Measurements from ENCODE around the gene AOC3. TPM values are rescaled to one million over a fixed set of nuclear protein-coding genes. Genes with fewer than 3 reads are reported as not detected.

The AOC3 gene
- total and polyA plus RNA-seq, 2 of the 4 experiments (the other 2 are of a cell fraction), result 0.17 TPM; not detected in 1

DNA sequence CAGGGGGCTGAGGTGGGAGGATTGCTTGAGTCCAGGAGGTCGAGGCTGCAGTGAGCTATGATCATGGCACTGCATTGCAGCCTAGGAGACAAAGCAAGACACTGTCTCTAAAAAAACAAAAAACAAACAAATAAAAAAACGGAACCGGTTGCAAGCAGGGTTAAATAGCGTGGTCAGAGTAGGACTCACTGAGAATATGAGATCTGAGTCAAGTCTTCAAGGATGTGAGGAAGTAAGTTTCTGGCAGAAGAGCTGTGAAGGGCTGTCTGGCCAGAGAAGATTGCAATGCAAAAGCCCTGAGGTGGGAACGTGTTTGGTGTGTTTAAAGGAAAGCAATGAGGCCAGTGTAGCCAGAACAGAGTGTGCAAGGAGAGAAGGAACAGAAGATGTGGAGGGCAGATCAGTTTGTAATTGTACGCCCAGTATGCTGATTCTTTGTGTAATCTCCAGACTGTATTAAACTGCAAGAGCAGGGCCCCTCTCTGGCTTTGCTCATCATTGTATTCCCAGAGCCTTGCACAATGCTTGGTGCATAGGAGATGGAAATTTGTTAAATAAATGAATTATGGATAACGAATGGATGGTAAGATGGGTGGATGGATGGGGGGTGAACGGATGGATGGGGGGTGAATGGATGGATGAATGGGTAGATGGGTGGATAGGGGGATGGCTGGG, 55.9 kb downstream of the AOC3 start:
- DNase-seq, result no peak
- H2BK15ac ChIP-seq (ENCODE audit: low read depth, low read length), result no peak overlapping the region; the same call in 2 of the 3 replicates
- no peak overlapping the region for H3K4ac ChIP-seq (ENCODE audit: low read depth, low read length)
- no peak overlapping the region for H3K23ac ChIP-seq (ENCODE audit: low read depth, low read length)
- H4K5ac ChIP-seq (ENCODE audit: low read depth, low read length), result no peak overlapping the region
- no peak overlapping the region for H4K91ac ChIP-seq (ENCODE audit: insufficient read depth, low read depth, low read length)
- peaks cover 42% of the 10 kb centered on the region for H3K27me3 ChIP-seq (ENCODE audit: control insufficient read depth, insufficient read depth, low read length)
- H4K20me1 ChIP-seq (ENCODE audit: insufficient read depth, low read length), result no peaks in the 10 kb centered on the region; the same call in 1 of the 2 replicates
- TF ChIP-seq FOS (IDR thresholded peaks at IDR 0.05; ENCODE audit: low read depth, low read length) (no peak), NFE2L2 (IDR thresholded peaks at IDR 0.05; ENCODE audit: low read depth, low read length) (no peak)
- no peaks in the 10 kb centered on the region for H3K36me3 ChIP-seq (ENCODE audit: control insufficient read depth, insufficient read depth, low read length)
- CTCF ChIA-PET, result no interaction called here
- no peak overlapping the region for H2AK9ac ChIP-seq (replicated peaks; ENCODE audit: low read depth, low read length, poor library complexity)
- dilution Hi-C loops (cut with HindIII; ENCODE audit: low sequenced_read_pairs, unreplicated experiment), result no loop called here
- H4K8ac ChIP-seq (ENCODE audit: low read depth in 2 of 2, low read length in 2 of 2), result no peak overlapping the region
- H3K79me1 ChIP-seq (ENCODE audit: low read depth in 1 of 2, low read length in 2 of 2), result no peaks in the 10 kb centered on the region
- no peak for ATAC-seq (ENCODE audit: low read depth)
- no peak overlapping the region for H3K4me2 ChIP-seq (ENCODE audit: low read depth, low read length)
- H2BK120ac ChIP-seq (ENCODE audit: low read depth, low read length), result no peak overlapping the region
- no peak overlapping the region for H2AFZ ChIP-seq (replicated peaks; ENCODE audit: low read length, poor library complexity)
- no peak overlapping the region for H2BK5ac ChIP-seq (ENCODE audit: low read depth, low read length, poor library complexity, severe bottlenecking)
- in situ Hi-C loops (cut with MboI; ENCODE audit: low sequenced_read_pairs), result no loop called here
- BruUV-seq (replicated peaks), result no TSS peak
- no peak overlapping the region for H3K9ac ChIP-seq (ENCODE audit: low read depth, low read length)
- intact Hi-C loops (cut with micrococcal nuclease), result no loop called here
- H3K4me3 ChIP-seq (ENCODE audit: insufficient read depth, low read depth, low read length), result no peak overlapping the region
- H3K9me1 ChIP-seq (ENCODE audit: insufficient read depth, low read length), result 0 out of 2 replicates have a peak, but pooled peaks cover 2% of the 10 kb centered on the region
- H3K14ac ChIP-seq (replicated peaks; ENCODE audit: low read depth, low read length), result no peak overlapping the region
- no peak overlapping the region for H2BK20ac ChIP-seq (ENCODE audit: low read depth, low read length)
- H3K4me1 ChIP-seq (ENCODE audit: control insufficient read depth, insufficient read depth, low read length), result peaks cover 3% of the 10 kb centered on the region; the same call in 1 of the 2 replicates
- no peak overlapping the region for H3K18ac ChIP-seq (ENCODE audit: low read depth, low read length)
- 0 out of 2 replicates have a peak, but pooled peaks cover 2% of the 10 kb centered on the region for H3K9me3 ChIP-seq (ENCODE audit: control insufficient read depth, insufficient read depth, low read length)
- no peak overlapping the region for H3K56ac ChIP-seq (ENCODE audit: extremely low read depth, insufficient read depth, low read length)
- WGBS, 2 experiments (ENCODE audit: extremely low coverage in 2 of 2, insufficient read length in 1 of 2), result 51 to 97% methylated on average over 2 of the region's 8 CpGs
- POLR2A ChIA-PET (ENCODE audit: unreplicated experiment), result no interaction called here
- H2AK5ac ChIP-seq (ENCODE audit: low read depth, low read length), result no peak overlapping the region
- H3K27ac ChIP-seq (ENCODE audit: insufficient read depth, low read length), result no peak overlapping the region

Small RNA genes within 50 kb of the gene (microRNA-seq; reads per million reads assigned to microRNA genes)
- gene MIR6781 (ENCODE audit: insufficient read depth in 1 of 2, insufficient read length in 1 of 2, unreplicated experiment in 1 of 2) (0 to 0.73 reads per million in 2 experiments), gene RNU6-287P (ENCODE audit: insufficient read depth, insufficient read length) (not detected)

Small RNA genes within 50 kb of the gene (small RNA-seq; reads per million reads assigned to genes)
- gene MIR6781, result 0 reads per million in 5 experiments
- 0 reads per million in 5 experiments for gene RNU6-287P

Other genes starting within 250 kb of the AOC3 start
- 44.1 and 47.2 TPM in 2 replicates for gene RETREG3, start 241.8 kb upstream of the AOC3 start, total RNA-seq (2012; rRNA removed)
- 18.1 and 24.4 TPM in 2 replicates for gene RETREG3, start 241.8 kb upstream of the AOC3 start, polyA plus RNA-seq (2012; rRNA removed)
- gene TUBG1, start 241.5 kb upstream of the AOC3 start, total RNA-seq (2012; rRNA removed), result 38.9 and 42.5 TPM in 2 replicates
- gene TUBG1, start 241.5 kb upstream of the AOC3 start, polyA plus RNA-seq (2012; rRNA removed), result 93.8 and 94.5 TPM in 2 replicates
- 3.3 and 3.6 TPM in 2 replicates for gene TUBG2, start 191.9 kb upstream of the AOC3 start, total RNA-seq (2012; rRNA removed)
- gene TUBG2, start 191.9 kb upstream of the AOC3 start, polyA plus RNA-seq (2012; rRNA removed), result 19.4 and 24.6 TPM in 2 replicates
- 2.5 and 2.9 TPM in 2 replicates for gene PLEKHH3, start 174.2 kb upstream of the AOC3 start, total RNA-seq (2012; rRNA removed)
- gene PLEKHH3, start 174.2 kb upstream of the AOC3 start, polyA plus RNA-seq (2012; rRNA removed), result 10.5 and 13.2 TPM in 2 replicates
- gene CCR10, start 169.4 kb upstream of the AOC3 start, total RNA-seq (2012; rRNA removed), result 0.36 and 0.56 TPM in 2 replicates
- 2.4 and 3.0 TPM in 2 replicates for gene CCR10, start 169.4 kb upstream of the AOC3 start, polyA plus RNA-seq (2012; rRNA removed)
- gene CNTNAP1, start 168.7 kb upstream of the AOC3 start, total RNA-seq (2012; rRNA removed), result 10.6 and 12.2 TPM in 2 replicates
- gene CNTNAP1, start 168.7 kb upstream of the AOC3 start, polyA plus RNA-seq (2012; rRNA removed), result 72.2 and 77.0 TPM in 2 replicates
- gene EZH1, start 106.2 kb upstream of the AOC3 start, total RNA-seq (2012; rRNA removed), result 17.6 and 18.6 TPM in 2 replicates
- 21.1 and 27.3 TPM in 2 replicates for gene EZH1, start 106.2 kb upstream of the AOC3 start, polyA plus RNA-seq (2012; rRNA removed)
- gene RAMP2, start 90.0 kb upstream of the AOC3 start, total RNA-seq (2012; rRNA removed), result 0.18 and 0.28 TPM in 2 replicates
- 1.6 and 2.5 TPM in 2 replicates for gene RAMP2, start 90.0 kb upstream of the AOC3 start, polyA plus RNA-seq (2012; rRNA removed)
- 71.3 and 78.3 TPM in 2 replicates for gene VPS25, start 77.8 kb upstream of the AOC3 start, total RNA-seq (2012; rRNA removed)
- gene VPS25, start 77.8 kb upstream of the AOC3 start, polyA plus RNA-seq (2012; rRNA removed), result 127 and 130 TPM in 2 replicates
- 1.3 and 1.9 TPM in 2 replicates for gene WNK4, start 70.6 kb upstream of the AOC3 start, total RNA-seq (2012; rRNA removed)
- gene WNK4, start 70.6 kb upstream of the AOC3 start, polyA plus RNA-seq (2012; rRNA removed), result 15.1 and 16.2 TPM in 2 replicates
- gene COA3, start 52.5 kb upstream of the AOC3 start, total RNA-seq (2012; rRNA removed), result 50.5 and 78.1 TPM in 2 replicates
- gene COA3, start 52.5 kb upstream of the AOC3 start, polyA plus RNA-seq (2012; rRNA removed), result 66.8 and 75.9 TPM in 2 replicates
- not detected in 2 replicates for gene CNTD1, start 52.3 kb upstream of the AOC3 start, total RNA-seq (2012; rRNA removed)
- not detected in 2 replicates for gene CNTD1, start 52.3 kb upstream of the AOC3 start, polyA plus RNA-seq (2012; rRNA removed)
- gene BECN1, start 26.9 kb upstream of the AOC3 start, total RNA-seq (2012; rRNA removed), result 93.9 and 119 TPM in 2 replicates
- gene BECN1, start 26.9 kb upstream of the AOC3 start, polyA plus RNA-seq (2012; rRNA removed), result 73.1 and 84.0 TPM in 2 replicates
- 72.4 and 92.2 TPM in 2 replicates for gene PSME3, start 17.8 kb upstream of the AOC3 start, total RNA-seq (2012; rRNA removed)
- gene PSME3, start 17.8 kb upstream of the AOC3 start, polyA plus RNA-seq (2012; rRNA removed), result 89.4 and 100 TPM in 2 replicates
- 0.28 and 0.36 TPM in 2 replicates for gene AOC2, start 6.6 kb upstream of the AOC3 start, total RNA-seq (2012; rRNA removed)
- 0.34 and 0.41 TPM in 2 replicates for gene AOC2, start 6.6 kb upstream of the AOC3 start, polyA plus RNA-seq (2012; rRNA removed)
- not detected in 2 replicates for gene G6PC1, start 49.6 kb downstream of the AOC3 start, total RNA-seq (2012; rRNA removed)
- gene G6PC1, start 49.6 kb downstream of the AOC3 start, polyA plus RNA-seq (2012; rRNA removed), result not detected in 2 replicates
- 55.0 and 58.9 TPM in 2 replicates for gene AARSD1, start 113.3 kb downstream of the AOC3 start, total RNA-seq (2012; rRNA removed)
- gene AARSD1, start 113.3 kb downstream of the AOC3 start, polyA plus RNA-seq (2012; rRNA removed), result 53.0 and 58.9 TPM in 2 replicates
- gene PTGES3L, start 128.9 kb downstream of the AOC3 start, total RNA-seq (2012; rRNA removed), result 1.4 and 2.2 TPM in 2 replicates
- gene PTGES3L, start 128.9 kb downstream of the AOC3 start, polyA plus RNA-seq (2012; rRNA removed), result 1.7 and 2.4 TPM in 2 replicates
- 7.0 and 8.1 TPM in 2 replicates for gene RUNDC1, start 129.4 kb downstream of the AOC3 start, total RNA-seq (2012; rRNA removed)
- 7.4 and 7.9 TPM in 2 replicates for gene RUNDC1, start 129.4 kb downstream of the AOC3 start, polyA plus RNA-seq (2012; rRNA removed)
- gene RPL27, start 147.2 kb downstream of the AOC3 start, total RNA-seq (2012; rRNA removed), result 1,595 and 1,663 TPM in 2 replicates
- 2,806 and 4,622 TPM in 2 replicates for gene RPL27, start 147.2 kb downstream of the AOC3 start, polyA plus RNA-seq (2012; rRNA removed)
- 13.1 and 17.0 TPM in 2 replicates for gene IFI35, start 155.6 kb downstream of the AOC3 start, total RNA-seq (2012; rRNA removed)
- 15.0 and 15.8 TPM in 2 replicates for gene IFI35, start 155.6 kb downstream of the AOC3 start, polyA plus RNA-seq (2012; rRNA removed)
- gene VAT1, start 171.2 kb downstream of the AOC3 start, total RNA-seq (2012; rRNA removed), result 81.1 and 101 TPM in 2 replicates
- 97.3 and 108 TPM in 2 replicates for gene VAT1, start 171.2 kb downstream of the AOC3 start, polyA plus RNA-seq (2012; rRNA removed)
- gene RND2, start 174.0 kb downstream of the AOC3 start, total RNA-seq (2012; rRNA removed), result 1.1 TPM in 2 replicates
- 1.8 and 1.9 TPM in 2 replicates for gene RND2, start 174.0 kb downstream of the AOC3 start, polyA plus RNA-seq (2012; rRNA removed)

Measured in IMR-90 (cell line).